Transverse colon (tissue), 4 donors: ENCODE measurements around the gene RPTN.

Experiments used
- CTCF ChIP-seq, 5 experiments: fragments of 200-600 bp in 3 of 5; fragments of 450-650 bp in 2 of 5; sonication (generic) in 3 of 5; IDR thresholded peaks; 1 replicate in 2 of 5; 2 replicates in 3 of 5; pipeline ENCODE4 v1.5.1; 2016 to 2017; ENCODE audit warnings: antibody characterized with exemption in 5 of 5, inconsistent platforms in 3 of 5, mild to moderate bottlenecking in 2 of 5, moderate library complexity in 1 of 5
- EP300 ChIP-seq: sonication (generic); formaldehyde crosslinking; IDR thresholded peaks from one replicate; pipeline ENCODE4 v1.6.1; 2017; ENCODE audit warnings: antibody characterized with exemption, low read depth
- POLR2A ChIP-seq: fragments of 450-650 bp; IDR thresholded peaks from one replicate; pipeline ENCODE4 v1.6.1; 2016; ENCODE audit warnings: antibody characterized with exemption, mild to moderate bottlenecking, moderate library complexity
- POLR2AphosphoS5 ChIP-seq, 3 donors: sonication (generic); formaldehyde crosslinking; IDR thresholded peaks; one replicate each; pipeline ENCODE4 v1.6.1; 2016; ENCODE audit warnings: antibody characterized with exemption in 3 of 3

- TF ChIP-seq CTCF (IDR thresholded peaks at IDR 0.05) (no peak), POLR2A (no peak), POLR2AphosphoS5 (IDR thresholded peaks at IDR 0.05) (no peak), EP300 (no peak)
Observed at GRCh38 chr1:152169366-152170025, 10.5 kb upstream of the RPTN start.
